ENCODE data around the gene MEFV.
A peak's percentile ranks its signal among the peaks of the same experiment; 100 is the strongest.

Gene MEFV

GRCh38 chr16:3256146-3256865 is at the start of gene MEFV:
Gene MEFV (minus strand): TSS chr16:3256633. CDS start chr16:3256587, 46 bp downstream.
- in situ Hi-C loops (cut with MboI; ENCODE audit: low sequenced_read_pairs, unreplicated experiment), result no loop called here
- TF ChIP-seq CTCF (IDR thresholded peaks at IDR 0.05; ENCODE audit: borderline replicate concordance, control extremely low read depth, extremely low read depth, insufficient read depth, missing control alignments), result no peak
- no peak for DNase-seq (ENCODE audit: low spot score)

- in situ Hi-C loops (cut with MboI; ENCODE audit: low sequenced_read_pairs, unreplicated experiment), result no loop called here
- TF ChIP-seq CTCF (IDR thresholded peaks at IDR 0.05; ENCODE audit: borderline replicate concordance, control extremely low read depth, extremely low read depth, insufficient read depth, missing control alignments), result no peak
- no peak for DNase-seq (ENCODE audit: low spot score)
Observed at GRCh38 chr16:3306078-3306477, 49.6 kb upstream of the MEFV start.

GRCh38 chr16:3305109-3306068 is 49.0 kb upstream of the MEFV start, which contains the start of the genes TIGD7 and ZNF75A:
Gene TIGD7 (minus strand): TSS chr16:3305430. CDS start chr16:3300614, 4,816 bp downstream.
Gene ZNF75A (plus strand): TSS chr16:3305497. CDS start chr16:3308429, 2,932 bp downstream.
- in situ Hi-C loops (cut with MboI; ENCODE audit: low sequenced_read_pairs, unreplicated experiment), result no loop called here
- TF ChIP-seq CTCF (IDR thresholded peaks at IDR 0.05; ENCODE audit: borderline replicate concordance, control extremely low read depth, extremely low read depth, insufficient read depth, missing control alignments), result no peak
- DNase-seq (ENCODE audit: low spot score), result peak; percentile 93

- in situ Hi-C loops (cut with MboI; ENCODE audit: low sequenced_read_pairs, unreplicated experiment), result no loop called here
- DNase-seq (ENCODE audit: low spot score), result no peak
- TF ChIP-seq CTCF (IDR thresholded peaks at IDR 0.05; ENCODE audit: borderline replicate concordance, control extremely low read depth, extremely low read depth, insufficient read depth, missing control alignments), result no peak
Observed at GRCh38 chr16:3304370-3304769, 47.9 kb upstream of the MEFV start.

- TF ChIP-seq CTCF (IDR thresholded peaks at IDR 0.05; ENCODE audit: borderline replicate concordance, control extremely low read depth, extremely low read depth, insufficient read depth, missing control alignments), result no peak
- in situ Hi-C loops (cut with MboI; ENCODE audit: low sequenced_read_pairs, unreplicated experiment), result no loop called here
- no peak for DNase-seq (ENCODE audit: low spot score)
Observed at GRCh38 chr16:3295783-3296182, 39.4 kb upstream of the MEFV start.

GRCh38 chr16:3295209-3295608 is 38.8 kb upstream of the MEFV start:
- no peak for TF ChIP-seq CTCF (IDR thresholded peaks at IDR 0.05; ENCODE audit: borderline replicate concordance, control extremely low read depth, extremely low read depth, insufficient read depth, missing control alignments)
- DNase-seq (ENCODE audit: low spot score), result no peak
- in situ Hi-C loops (cut with MboI; ENCODE audit: low sequenced_read_pairs, unreplicated experiment), result no loop called here
